ENCODE data around the gene SMCO4. TPM values are rescaled to one million over a fixed set of nuclear protein-coding genes. Genes with fewer than 3 reads are reported as not detected.
"Not testable (repeated sequence)": the region's sequence is repeated elsewhere in the genome, so short reads cannot be mapped to it uniquely, and the experiment has no call there.

Gene SMCO4
- total RNA-seq, 6 experiments from 2014 or later, result 43.5 to 106 (median 51.8) TPM

- H3K4me1 ChIP-seq, result no peaks in the 10 kb centered on the region
- no peak for ATAC-seq
- no peaks in the 10 kb centered on the region for H3K27me3 ChIP-seq
- H3K27ac ChIP-seq, result no peak overlapping the region
- peaks cover 0 to 3% (median 0%) of the 10 kb centered on the region in 4 donors for H3K36me3 ChIP-seq
- intact Hi-C loops (cut with DNase I), result no loop called here
- WGBS (ENCODE audit: insufficient coverage, low coverage, low lambda C conversion rate, missing lambda C conversion rate), result 71% methylated on average over 1 of the region's 1 CpG
- DNase-seq, result no peak
- no peaks in the 10 kb centered on the region for H3K9me3 ChIP-seq
- TF ChIP-seq CTCF (IDR thresholded peaks at IDR 0.05) (no peak), POLR2A (IDR thresholded peaks at IDR 0.05) (no peak)
- H3K4me3 ChIP-seq, result no peak overlapping the region
Measured at GRCh38 chr11:93474123-93474522, 69.1 kb downstream of the SMCO4 start.

- H3K27me3 ChIP-seq, result no peaks in the 10 kb centered on the region
- ATAC-seq, result no peak
- no peak overlapping the region for H3K4me3 ChIP-seq
- no peaks in the 10 kb centered on the region for H3K9me3 ChIP-seq
- intact Hi-C loops (cut with DNase I), result no loop called here
- no peaks in the 10 kb centered on the region for H3K4me1 ChIP-seq
- no peak for DNase-seq
- H3K27ac ChIP-seq, result no peak overlapping the region
- no peaks in the 10 kb centered on the region for H3K36me3 ChIP-seq
- TF ChIP-seq POLR2A (IDR thresholded peaks at IDR 0.05), result no peak
- TF ChIP-seq CTCF (IDR thresholded peaks at IDR 0.05), result no peak
- WGBS (ENCODE audit: insufficient coverage, low coverage, low lambda C conversion rate, missing lambda C conversion rate), result 67% methylated on average over 5 of the region's 5 CpGs
Measured at GRCh38 chr11:93468290-93468689, 74.9 kb downstream of the SMCO4 start.

- no peaks in the 10 kb centered on the region for H3K36me3 ChIP-seq
- TF ChIP-seq CTCF (IDR thresholded peaks at IDR 0.05), result no peak
- no peaks in the 10 kb centered on the region for H3K4me1 ChIP-seq
- WGBS (ENCODE audit: insufficient coverage, low coverage, low lambda C conversion rate, missing lambda C conversion rate), result 100% methylated on average over 3 of the region's 4 CpGs
- H3K9me3 ChIP-seq, result no peaks in the 10 kb centered on the region
- H3K27ac ChIP-seq, result no peak overlapping the region
- DNase-seq, result no peak
- H3K4me3 ChIP-seq, result no peak overlapping the region
- H3K27me3 ChIP-seq, result no peaks in the 10 kb centered on the region
- ATAC-seq, result no peak
- intact Hi-C loops (cut with DNase I), result no loop called here
Measured at GRCh38 chr11:93467054-93467453, 76.1 kb downstream of the SMCO4 start.

GRCh38 chr11:93464927-93465540 is 78.2 kb downstream of the SMCO4 start:
- DNase-seq (no peak), ATAC-seq (no peak)
- H3K4me3 ChIP-seq, result no peak overlapping the region
- no peaks in the 10 kb centered on the region for H3K9me3 ChIP-seq
- no peak for TF ChIP-seq CTCF (IDR thresholded peaks at IDR 0.05)
- TF ChIP-seq POLR2A (IDR thresholded peaks at IDR 0.05), result no peak
- intact Hi-C loops (cut with DNase I), result no loop called here
- no peaks in the 10 kb centered on the region for H3K27me3 ChIP-seq
- WGBS (ENCODE audit: insufficient coverage, low coverage, low lambda C conversion rate, missing lambda C conversion rate), result 44% methylated on average over 3 of the region's 3 CpGs
- H3K36me3 ChIP-seq, result no peaks in the 10 kb centered on the region
- H3K4me1 ChIP-seq, result no peaks in the 10 kb centered on the region
- no peak overlapping the region for H3K27ac ChIP-seq

GRCh38 chr11:93463666-93464065 is 79.5 kb downstream of the SMCO4 start:
- ATAC-seq; H3K36me3 ChIP-seq; intact Hi-C loops (cut with DNase I); H3K27ac ChIP-seq; H3K4me1 ChIP-seq; H3K4me3 ChIP-seq; H3K27me3 ChIP-seq; DNase-seq; H3K9me3 ChIP-seq: not testable (repeated sequence)
- 90% methylated on average over 4 of the region's 4 CpGs for WGBS (ENCODE audit: insufficient coverage, low coverage, low lambda C conversion rate, missing lambda C conversion rate)
